Measurements from ENCODE around the gene WDR11.

- TF ChIP-seq ZNF274 (IDR thresholded peaks at IDR 0.05; ENCODE audit: low read depth, low read length), result no peak
- no peak for TF ChIP-seq YY1 (IDR thresholded peaks at IDR 0.05; ENCODE audit: insufficient read depth, insufficient read length)
Measured at GRCh38 chr10:120832106-120832505, 19.1 kb upstream of the WDR11 start.

Measured in NT2/D1 (cell line).